ELF-1 (cell line): Measurements from ENCODE around the gene UGT2A1.
"Not testable (repeated sequence)": the region's sequence is repeated elsewhere in the genome, so short reads cannot be mapped to it uniquely, and the experiment has no call there.

Experiments used
- DNase-seq: peaks from one replicate; pipeline ENCODE4 v3.0.0-alpha.2; 2016; ENCODE audit warnings: low read depth, low spot score

The UGT2A1 gene

DNA sequence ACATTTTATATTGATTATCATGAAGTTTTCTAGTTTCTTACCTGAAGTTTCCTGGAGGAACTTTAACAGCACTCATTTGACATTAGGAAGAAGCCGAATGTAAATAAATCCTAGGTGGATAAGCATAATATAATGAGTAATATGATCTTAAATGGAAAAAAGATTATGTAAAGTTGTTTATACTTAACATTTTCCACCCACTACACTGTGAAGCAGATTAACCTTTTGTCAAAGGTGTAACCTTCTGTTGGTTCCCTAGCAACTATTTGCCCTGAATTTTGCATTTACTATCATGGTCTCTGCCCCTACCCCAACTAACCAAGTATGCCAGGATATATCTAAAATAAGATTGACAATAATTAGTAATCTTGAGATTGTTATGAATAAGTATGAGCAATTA, at the start of gene UGT2A1:
Gene UGT2A1, minus strand, starts transcription at position 101 of the 400 bp plus-strand sequence. CDS start 5,603 bp downstream, outside the sequence.
- no peak for DNase-seq

DNA sequence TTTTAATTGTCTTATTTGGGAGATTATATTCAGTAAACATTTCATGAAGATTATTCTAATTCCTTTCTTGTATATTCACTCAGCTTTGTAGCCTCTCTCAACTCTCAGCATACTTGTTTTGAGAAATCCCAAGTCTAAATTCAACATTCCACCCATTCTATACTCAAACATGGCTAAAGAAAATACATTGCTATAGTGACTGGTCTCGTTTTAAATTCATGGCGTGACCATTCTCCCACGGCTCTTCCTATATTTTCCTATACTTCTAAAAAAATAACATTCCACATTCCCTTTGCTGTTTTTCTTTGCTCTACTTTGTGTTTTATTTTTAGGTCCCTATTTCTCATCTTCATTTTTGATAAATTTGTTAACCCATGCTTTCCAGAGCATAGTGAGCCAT, 49.2 kb upstream of the UGT2A1 start:
- no peak for DNase-seq

- no peak for DNase-seq
Observed at GRCh38 chr4:69701696-69702095, 48.6 kb upstream of the UGT2A1 start.

DNA sequence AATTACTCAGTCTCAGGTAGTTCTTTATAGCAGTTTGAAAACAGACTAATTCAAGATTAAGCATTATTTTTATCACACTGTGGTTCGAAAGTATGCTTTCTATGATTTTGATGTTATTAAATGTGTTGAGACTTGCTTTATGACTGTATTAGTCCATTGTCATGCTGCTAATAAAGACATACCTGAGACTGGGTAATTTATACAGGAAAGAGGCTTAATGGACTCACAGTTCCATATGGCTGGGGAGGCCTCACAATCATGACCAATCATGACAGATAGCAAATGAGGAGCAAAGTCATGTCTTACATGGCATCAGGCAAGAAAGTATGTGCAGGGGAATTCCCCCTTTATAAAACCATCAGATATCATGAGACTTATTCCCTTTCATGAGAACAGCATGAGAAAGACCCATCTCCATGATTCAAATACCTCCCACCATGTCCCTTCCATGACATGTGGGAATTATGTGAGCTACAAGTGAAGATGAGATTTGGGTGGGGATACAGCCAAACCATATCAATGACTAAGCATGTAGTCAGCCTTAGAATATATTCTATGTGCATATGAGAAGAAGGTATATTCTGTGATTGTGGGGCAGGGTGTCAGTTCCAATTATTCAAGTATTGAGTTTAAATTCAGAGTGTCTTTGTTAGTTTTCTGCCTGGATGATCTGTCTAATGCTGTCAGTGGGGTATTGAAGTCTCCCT, 44.6 kb upstream of the UGT2A1 start:
- no peak for DNase-seq

GRCh38 chr4:69689599-69689998, 36.6 kb upstream of the UGT2A1 start:
- DNase-seq = no peak

- no peak for DNase-seq
Observed at GRCh38 chr4:69684804-69685203, 31.8 kb upstream of the UGT2A1 start.

DNA sequence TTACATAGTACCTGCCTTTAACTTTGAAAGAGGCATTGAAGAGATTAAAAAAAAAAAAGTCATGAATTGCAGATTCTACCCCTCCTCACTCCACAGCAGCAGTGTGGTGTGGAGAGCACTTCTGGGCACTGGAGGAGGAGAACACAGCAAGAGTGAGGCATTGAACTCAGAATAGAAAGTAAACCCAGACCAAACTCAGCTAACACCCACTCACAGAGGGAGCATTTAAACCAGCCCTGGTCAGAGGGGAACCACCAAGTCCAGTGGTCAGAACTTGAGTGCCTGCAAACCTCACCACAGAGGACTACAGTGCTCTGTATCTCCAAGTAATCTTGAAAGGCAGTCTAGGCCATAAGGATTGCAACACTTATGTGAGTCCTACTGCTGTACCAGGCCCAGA, 15.6 kb upstream of the UGT2A1 start:
- no peak for DNase-seq

DNA sequence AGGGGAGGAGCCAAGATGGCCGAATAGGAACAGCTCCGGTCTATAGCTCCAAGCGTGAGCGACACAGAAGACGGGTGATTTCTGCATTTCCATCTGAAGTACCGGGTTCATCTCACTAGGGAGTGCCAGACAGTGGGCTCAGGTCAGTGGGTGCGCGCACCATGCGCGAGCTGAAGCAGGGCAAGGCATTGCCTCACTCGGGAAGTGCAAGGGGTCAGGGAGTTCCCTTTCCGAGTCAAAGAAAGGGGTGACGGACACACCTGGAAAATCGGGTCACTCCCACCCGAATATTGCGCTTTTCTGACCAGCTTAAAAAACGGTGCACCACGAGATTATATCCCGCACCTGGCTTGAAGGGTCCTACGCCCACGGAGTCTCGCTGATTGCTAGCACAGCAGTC, 11.0 kb upstream of the UGT2A1 start:
- DNase-seq = peak; percentile 48

GRCh38 chr4:69661130-69661803, 8.2 kb upstream of the UGT2A1 start:
- DNase-seq = not testable (repeated sequence)

- no peak for DNase-seq
Observed at GRCh38 chr4:69658133-69658532, 5.1 kb upstream of the UGT2A1 start.

GRCh38 chr4:69656653-69657158, 3.7 kb upstream of the UGT2A1 start:
- peak; percentile 54 for DNase-seq

DNA sequence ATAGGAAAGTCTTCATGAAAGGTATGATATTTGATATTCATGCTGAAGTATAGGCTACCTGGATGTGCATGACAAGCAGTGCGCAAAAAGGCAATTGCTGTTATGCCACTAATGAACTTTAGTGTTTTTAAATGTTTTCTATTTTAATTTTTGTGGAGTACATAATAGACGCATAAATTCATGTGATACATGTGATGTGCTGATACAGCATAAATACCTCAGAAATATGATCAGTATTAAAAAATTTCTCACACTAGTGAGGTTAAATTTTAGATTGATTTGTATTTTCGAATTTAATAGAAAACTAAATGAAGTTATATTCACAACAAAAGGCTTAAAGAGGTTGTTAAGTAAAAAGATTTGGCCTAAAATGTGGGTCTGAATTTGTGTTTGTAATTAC, 2.2 kb downstream of the UGT2A1 start:
- DNase-seq = no peak

GRCh38 chr4:69649629-69650028, 3.4 kb downstream of the UGT2A1 start:
- no peak for DNase-seq

DNA sequence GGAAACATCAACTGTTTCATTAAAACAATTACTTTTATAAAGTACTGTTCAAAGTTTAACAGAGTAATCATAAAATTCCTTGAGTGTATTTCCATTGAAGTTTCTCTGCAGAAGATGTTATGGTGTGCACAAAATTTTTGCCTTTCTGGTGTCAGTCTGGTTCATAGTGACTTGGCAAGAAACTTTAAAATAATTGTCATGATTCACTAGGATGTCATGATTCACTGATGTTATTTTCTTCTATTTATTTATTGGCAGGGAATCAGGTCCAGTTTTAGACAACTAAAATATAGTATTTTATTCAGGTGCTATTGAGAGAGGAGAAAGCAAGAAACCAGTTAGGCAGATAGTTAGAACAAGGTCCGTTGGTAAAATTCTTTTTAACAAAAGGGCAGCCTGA, 3.8 kb downstream of the UGT2A1 start:
- no peak for DNase-seq

DNA sequence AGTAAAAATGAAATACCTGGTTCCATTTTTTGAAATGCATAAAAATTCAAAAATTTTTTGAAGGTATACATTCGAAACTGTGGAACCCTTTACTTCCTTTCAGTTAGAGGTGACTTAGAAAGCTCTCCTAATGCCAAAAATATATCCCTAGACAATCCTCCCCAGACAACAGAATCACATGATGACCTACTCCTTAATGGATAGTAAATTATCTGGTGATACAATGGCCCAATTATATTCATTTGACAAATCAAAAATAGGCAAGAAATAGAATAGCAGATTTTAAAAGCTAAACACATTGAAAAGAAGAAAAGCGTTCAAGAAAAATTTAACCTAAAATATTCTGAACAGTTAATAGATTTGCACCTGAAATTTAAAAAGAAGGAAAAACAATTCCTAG, 10.1 kb downstream of the UGT2A1 start:
- no peak for DNase-seq

DNA sequence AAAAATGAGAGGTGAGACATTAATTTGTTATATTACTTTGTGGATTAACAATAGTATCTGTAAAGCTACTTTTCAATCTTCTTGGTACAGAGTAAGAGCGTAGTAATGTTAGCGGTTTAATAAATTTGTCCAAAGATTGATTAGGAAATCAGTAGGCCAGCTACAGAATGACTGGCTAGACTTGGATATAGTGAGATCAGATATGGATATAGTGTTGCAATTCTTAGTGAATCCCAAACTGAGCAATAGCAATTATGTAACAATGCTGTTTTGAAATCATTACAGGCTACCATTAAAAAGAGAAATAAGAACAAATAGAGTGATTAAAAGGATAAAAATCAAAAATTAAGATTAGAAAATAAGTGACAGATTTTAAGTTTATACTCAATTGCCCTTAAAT, 12.8 kb downstream of the UGT2A1 start:
- DNase-seq = no peak

GRCh38 chr4:69639542-69639941, 13.5 kb downstream of the UGT2A1 start, which contains the start of gene UGT2A2:
UGT2A2 (minus strand) TSS chr4:69639642; CDS start chr4:69639640, 2 bp downstream.
- no peak for DNase-seq

DNA sequence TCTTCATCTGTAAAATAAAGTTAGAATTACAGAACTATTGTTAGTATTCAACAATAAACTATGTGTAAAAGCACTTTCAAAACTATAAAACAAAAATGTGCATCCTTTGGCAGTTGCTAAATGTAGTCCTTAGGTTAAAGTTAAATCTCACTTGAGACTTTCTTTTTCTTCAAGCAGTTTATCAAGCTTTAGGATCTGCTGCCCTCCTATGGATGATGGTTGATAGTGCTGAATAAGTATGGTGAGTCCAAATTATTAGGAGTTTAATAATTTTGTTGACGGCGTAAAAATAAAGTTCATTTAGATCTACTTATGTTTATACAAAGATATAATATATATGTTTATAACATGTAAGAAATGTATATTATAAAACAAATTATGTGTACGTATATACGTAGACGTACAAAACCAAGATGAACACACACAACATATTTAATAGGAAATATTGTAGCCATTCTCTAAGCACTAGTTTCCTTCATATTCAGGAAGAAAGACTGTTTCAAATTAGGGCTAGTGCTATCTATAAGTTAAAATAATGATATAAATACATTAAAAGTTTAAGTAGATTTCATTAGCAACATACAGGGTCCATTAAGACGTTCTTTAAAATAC, 35.9 kb downstream of the UGT2A1 start:
- no peak for DNase-seq

DNA sequence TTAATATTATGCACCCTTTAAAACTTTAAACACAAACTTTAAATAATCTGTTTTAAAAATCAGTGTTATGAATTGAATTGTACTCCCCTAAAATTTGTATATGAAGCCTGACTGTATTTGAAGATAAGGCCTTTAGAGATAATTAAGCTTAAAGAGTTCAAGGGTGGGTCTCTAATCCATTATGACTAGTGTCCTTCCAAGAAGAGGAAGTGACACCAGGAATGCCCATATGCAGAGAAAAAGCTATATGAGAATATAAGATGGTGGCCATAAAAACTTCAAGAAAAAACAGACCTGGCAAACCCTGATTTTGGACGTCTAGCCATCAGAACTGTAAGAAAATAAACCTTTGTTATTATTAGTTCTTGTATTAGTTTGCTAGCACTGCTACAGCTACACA, 42.6 kb downstream of the UGT2A1 start:
- DNase-seq = no peak

DNA sequence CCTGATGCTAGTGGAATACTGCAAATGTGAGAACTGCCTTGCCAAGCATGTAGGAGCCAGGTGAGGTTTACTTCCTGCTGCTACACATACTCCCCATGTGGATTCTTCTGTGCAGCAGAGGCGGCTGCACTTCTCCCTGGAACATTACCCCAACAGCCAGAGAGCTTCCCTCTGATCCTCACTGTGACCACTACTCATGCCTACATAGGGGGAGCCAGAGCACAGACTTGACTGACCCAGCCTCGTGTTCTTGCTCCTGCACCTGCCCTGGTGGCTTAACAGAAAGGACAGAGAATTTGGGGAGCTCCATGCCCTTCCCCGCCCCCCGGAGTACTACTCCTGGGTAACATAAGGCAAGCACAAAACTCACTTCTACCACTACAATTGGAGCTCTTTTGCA, 52.0 kb downstream of the UGT2A1 start:
- DNase-seq = no peak

GRCh38 chr4:69600013-69600412, 53.0 kb downstream of the UGT2A1 start:
- no peak for DNase-seq

DNA sequence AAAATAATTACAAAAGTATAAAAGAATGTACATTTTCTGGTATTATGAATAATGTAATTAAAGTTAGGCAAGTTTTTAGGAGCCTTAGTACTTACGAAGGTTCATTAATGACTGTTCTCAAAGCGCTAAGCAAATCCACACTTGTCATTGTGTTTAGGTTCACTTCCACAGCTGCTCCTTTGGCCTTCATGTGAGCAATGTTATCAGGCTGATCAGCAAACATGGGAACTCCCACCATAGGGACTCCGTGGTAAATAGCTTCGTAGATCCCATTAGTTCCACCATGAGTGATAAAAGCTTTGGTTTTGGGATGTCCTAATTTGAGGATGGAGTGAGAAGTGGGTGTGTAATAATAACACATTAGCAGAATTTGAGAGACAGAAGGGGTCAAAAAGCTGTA, 58.7 kb downstream of the UGT2A1 start:
- no peak for DNase-seq

DNA sequence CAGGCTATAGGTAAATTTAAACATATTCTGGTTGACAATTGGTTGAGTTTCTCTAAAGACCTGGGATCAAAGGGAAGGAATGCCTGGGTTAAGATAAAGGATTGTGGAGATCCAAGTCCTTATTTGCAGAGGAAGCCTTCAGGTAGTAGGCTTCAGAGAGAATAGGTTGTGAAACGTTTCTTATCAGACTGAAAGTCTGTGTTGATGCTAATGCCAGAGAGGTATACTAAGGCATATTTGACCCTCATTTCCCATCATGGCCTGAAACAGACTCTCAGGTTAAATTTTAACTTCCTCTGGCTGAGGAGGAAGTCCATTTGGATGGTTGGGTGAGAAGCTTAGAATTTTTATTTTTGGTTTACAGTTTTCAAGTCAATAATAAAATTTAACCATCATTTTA, 61.7 kb downstream of the UGT2A1 start:
- no peak for DNase-seq
